HCT116 (cell line): ENCODE results near the gene DNAAF1. TPM values are rescaled to one million over a fixed set of nuclear protein-coding genes. Genes with fewer than 3 reads are reported as not detected.

Experiments used
- ATAC-seq: fragments of 200-7000 bp; cut with Tn5 transposase; 2 replicates; pipeline ENCODE4 v1.9.1; 2020; ENCODE audit warnings: mild to moderate bottlenecking, moderate library complexity
- BruUV-seq: library from RNA; stranded (reverse); fragments of 400-500 nt; replicated peaks from 2 replicates; lab custom pipeline; 2021; lab: Mats Ljungman, UMichigan
- CTCF ChIA-PET: fragments of 300-600 bp; sonication (Branson Sonifier 250); formaldehyde crosslinking; loops from one replicate; lab custom pipeline; 2021; ENCODE audit warnings: antibody characterized with exemption; lab: Charles Lee
- POLR2A ChIA-PET: fragments of 300-600, 350-600 bp; sonication (Branson Sonifier 250); formaldehyde crosslinking; loops from one replicate; lab custom pipeline; 2021; ENCODE audit warnings: antibody characterized with exemption; lab: Charles Lee
- RAD21 ChIA-PET, 2 experiments: fragments of 300-600 bp; sonication (Branson Sonifier 250); formaldehyde crosslinking; loops; one replicate each; lab custom pipeline; 2023; ENCODE audit warnings: low total read pairs in 2 of 2; ENCODE audit not compliant: uncharacterized antibody in 2 of 2, unreplicated experiment in 2 of 2, low non-redundant PET in 1 of 2; lab: Charles Lee
- DNase-seq: peaks from one replicate; pipeline ENCODE4 v3.0.0-alpha.2; 2010; ENCODE audit warnings: low read depth, low spot score
- H2AFZ ChIP-seq: fragments of 200-600 bp; shearing (Covaris generic), sonication (generic); 2 replicates; pipeline ENCODE4 v1.6.1; 2017; ENCODE audit warnings: low read depth, mixed run types, mixed read lengths, antibody characterized with exemption, low read length; ENCODE audit not compliant: poor library complexity, severe bottlenecking
- H3K27ac ChIP-seq: 2 replicates; pipeline ENCODE4 v1.5.1; 2012; ENCODE audit warnings: low read depth, low read length
- H3K27me3 ChIP-seq: fragments of 200-600 bp; sonication (generic); 2 replicates; pipeline ENCODE4 v1.6.1; 2016; ENCODE audit warnings: mixed run types, low read length, mixed read lengths; ENCODE audit not compliant: insufficient read depth
- H3K36me3 ChIP-seq, 2 experiments: fragments of 200-500 bp in 1 of 2; fragments of 200-600 bp in 1 of 2; sonication (Bioruptor generic) in 1 of 2; sonication (generic) in 1 of 2; 2 replicates each; pipeline versions ENCODE4 v1.5.1 to v1.6.1; 2014 to 2016; ENCODE audit warnings: low read length in 2 of 2, inconsistent platforms in 1 of 2, mixed read lengths in 1 of 2, mixed run types in 1 of 2; ENCODE audit not compliant: insufficient read depth in 2 of 2, control insufficient read depth in 1 of 2
- H3K4me1 ChIP-seq, 2 experiments: fragments of 200-600 bp in 1 of 2; sonication (generic) in 1 of 2; 2 replicates each; pipeline versions ENCODE4 v1.5.1 to v1.6.1; 2012 to 2017; ENCODE audit warnings: low read length in 2 of 2, inconsistent platforms in 1 of 2, mild to moderate bottlenecking in 1 of 2, mixed read lengths in 1 of 2, mixed run types in 1 of 2, moderate library complexity in 1 of 2; ENCODE audit not compliant: insufficient read depth in 2 of 2, control insufficient read depth in 1 of 2
- H3K4me2 ChIP-seq: fragments of 200-600 bp; sonication (generic); 2 replicates; pipeline ENCODE4 v1.6.1; 2017; ENCODE audit warnings: mixed run types, low read length, mixed read lengths
- H3K4me3 ChIP-seq, 2 experiments: fragments of 200-600 bp in 1 of 2; sonication (generic) in 1 of 2; replicated peaks in 1 of 2; 2 replicates each; pipeline ENCODE4 v1.5.1; 2011 to 2016; ENCODE audit warnings: low read length in 2 of 2, control low read depth in 1 of 2, low read depth in 1 of 2, mild to moderate bottlenecking in 1 of 2, mixed read lengths in 1 of 2, mixed run types in 1 of 2
- H3K79me2 ChIP-seq: fragments of 200-600 bp; sonication (generic); 2 replicates; pipeline ENCODE4 v1.6.1; 2017; ENCODE audit warnings: mild to moderate bottlenecking, mixed run types, low read length, moderate library complexity, mixed read lengths; ENCODE audit not compliant: insufficient read depth
- H3K9ac ChIP-seq: fragments of 200-600 bp; sonication (generic); 2 replicates; pipeline ENCODE4 v1.6.1; 2016; ENCODE audit warnings: low read length, mixed read lengths
- H3K9me2 ChIP-seq: fragments of 200-600 bp; sonication (generic), shearing (Covaris generic); 2 replicates; pipeline ENCODE4 v1.6.1; 2017; ENCODE audit warnings: mixed run types, mild to moderate bottlenecking, moderate library complexity; ENCODE audit not compliant: insufficient read depth
- H3K9me3 ChIP-seq, 2 experiments: fragments of 200-500 bp in 1 of 2; fragments of 200-600 bp in 1 of 2; sonication (Bioruptor generic) in 1 of 2; sonication (generic) in 1 of 2; 2 replicates each; pipeline ENCODE4 v1.6.1; 2014 to 2017; ENCODE audit warnings: low read length in 2 of 2, mixed read lengths in 2 of 2, inconsistent platforms in 1 of 2, low read depth in 1 of 2, mild to moderate bottlenecking in 1 of 2, mixed run types in 1 of 2, moderate library complexity in 1 of 2; ENCODE audit not compliant: control insufficient read depth in 1 of 2, insufficient read depth in 1 of 2
- H4K20me1 ChIP-seq: fragments of 200-600 bp; sonication (generic), shearing (Covaris generic); 2 replicates; pipeline ENCODE4 v1.6.1; 2017; ENCODE audit warnings: mixed run types, mild to moderate bottlenecking, moderate library complexity; ENCODE audit not compliant: insufficient read depth
- ATF3 ChIP-seq: IDR thresholded peaks from 2 replicates; pipeline ENCODE4 v1.6.1; 2012
- CEBPB ChIP-seq: IDR thresholded peaks from 2 replicates; pipeline ENCODE4 v1.6.1; 2012; ENCODE audit warnings: low read depth
- EGR1 ChIP-seq: IDR thresholded peaks from 2 replicates; pipeline ENCODE4 v1.6.1; 2012; ENCODE audit warnings: low read depth
- ELF1 ChIP-seq: IDR thresholded peaks from 2 replicates; pipeline ENCODE4 v1.6.1; 2012; ENCODE audit warnings: low read depth, borderline replicate concordance
- EZH2 ChIP-seq: fragments of 200-600 bp; sonication (generic); IDR thresholded peaks from 2 replicates; pipeline ENCODE4 v1.6.1; 2017; ENCODE audit warnings: antibody characterized with exemption, mixed run types
- EZH2phosphoT487 ChIP-seq: fragments of 200-600 bp; IDR thresholded peaks from 2 replicates; pipeline ENCODE4 v1.6.1; 2018; ENCODE audit warnings: antibody characterized with exemption, borderline replicate concordance
- FOSL1 ChIP-seq: IDR thresholded peaks from 2 replicates; pipeline ENCODE4 v1.6.1; 2012; ENCODE audit warnings: low read depth
- JUND ChIP-seq: IDR thresholded peaks from 2 replicates; pipeline ENCODE4 v1.6.1; 2012
- MAX ChIP-seq: IDR thresholded peaks from 2 replicates; pipeline ENCODE4 v1.6.1; 2012
- POLR2A ChIP-seq: IDR thresholded peaks from 2 replicates; pipeline ENCODE4 v1.7.0; 2011; ENCODE audit warnings: borderline replicate concordance; ENCODE audit not compliant: insufficient read depth, insufficient read length; ENCODE audit errors: extremely low read depth
- SIN3A ChIP-seq: IDR thresholded peaks from 2 replicates; pipeline ENCODE4 v1.6.1; 2012; ENCODE audit warnings: low read depth
- SP1 ChIP-seq: IDR thresholded peaks from 2 replicates; pipeline ENCODE4 v1.6.1; 2012; ENCODE audit warnings: low read depth
- SRF ChIP-seq: IDR thresholded peaks from 2 replicates; pipeline ENCODE4 v1.6.1; 2012; ENCODE audit warnings: low read depth
- TCF7L2 ChIP-seq: IDR thresholded peaks from 2 replicates; pipeline ENCODE4 v1.7.0; 2011; ENCODE audit warnings: borderline replicate concordance, inconsistent platforms; ENCODE audit not compliant: insufficient read depth, insufficient read length; ENCODE audit errors: extremely low read depth
- YY1 ChIP-seq: IDR thresholded peaks from 2 replicates; pipeline ENCODE4 v1.6.1; 2011; ENCODE audit warnings: low read length, low read depth, moderate library complexity, mild to moderate bottlenecking; ENCODE audit not compliant: insufficient replicate concordance; ENCODE audit errors: extremely low read depth
- ZFX ChIP-seq: fragments of 450-650 bp; IDR thresholded peaks from 2 replicates; pipeline ENCODE4 v1.6.1; 2017
- ZNF274 ChIP-seq: fragments of 200-500 bp; sonication (Bioruptor generic); IDR thresholded peaks from 2 replicates; pipeline ENCODE4 v1.6.1; 2014; ENCODE audit warnings: mild to moderate bottlenecking, low read depth, low read length, inconsistent platforms
- intact Hi-C: fragments of 100-400 bp; cut with micrococcal nuclease; formaldehyde crosslinking; loops from 2 replicates; pipeline ENCODE4 v1.10.0; 2022
- total RNA-seq: library from RNA; stranded (reverse); gene quantifications from one replicate; pipeline ENCODE4 v1.2.1, GENCODE V29; 2021; ENCODE audit not compliant: unreplicated experiment
- TF ChIP-seq, protein P1 (sequence below), 3 experiments: fragments of 200-600 bp in 1 of 3; sonication (generic) in 1 of 3; IDR thresholded peaks in 2 of 3; conservative IDR thresholded peaks in 1 of 3; 2 replicates each; pipeline ENCODE4 v1.5.1; 2012 to 2017; ENCODE audit warnings: low read depth in 2 of 3, low read length in 2 of 3, antibody characterized with exemption in 1 of 3, borderline replicate concordance in 1 of 3, control low read depth in 1 of 3, mild to moderate bottlenecking in 1 of 3, mixed read lengths in 1 of 3, mixed run types in 1 of 3, moderate library complexity in 1 of 3; ENCODE audit not compliant: insufficient read depth in 1 of 3
- TF ChIP-seq, protein P2 (sequence below): IDR thresholded peaks from 2 replicates; pipeline ENCODE4 v1.6.1; 2012; ENCODE audit warnings: low read depth

DNAAF1 gene
- total RNA-seq, 1 experiment from 2014 or later: 0.30 TPM

GRCh38 chr16:84225571-84225970 is 80.5 kb downstream of the DNAAF1 start:
- Histone ChIP-seq H3K9me3 (no peaks in the 10 kb centered on the region), H3K4me1 (peaks cover 24 to 55% of the 10 kb centered on the region in 2 experiments), H3K9ac (no peak overlapping the region), H3K79me2 (no peaks in the 10 kb centered on the region), H3K27me3 (no peaks in the 10 kb centered on the region), H4K20me1 (no peaks in the 10 kb centered on the region), H3K27ac (no peak overlapping the region), H3K36me3 (no peaks in the 10 kb centered on the region), H3K9me2 (no peaks in the 10 kb centered on the region), H2AFZ (no peak overlapping the region), H3K4me2 (no peak overlapping the region), H3K4me3 (no peak overlapping the region)
- no TSS peak for BruUV-seq
- intact Hi-C loops: no loop called here
- DNase-seq (no peak), ATAC-seq (no peak)
- CTCF ChIA-PET: no interaction called here
- TF ChIP-seq ATF3 (no peak), YY1 (no peak), ELF1 (no peak), MAX (no peak), EZH2 (no peak), POLR2A (no peak), TCF7L2 (no peak), SP1 (no peak), ZFX (no peak), JUND (no peak), EZH2phosphoT487 (no peak), SIN3A (no peak), FOSL1 (no peak), ZNF274 (no peak), CEBPB (no peak), EGR1 (no peak), SRF (no peak)
- TF ChIP-seq, protein P1, sequence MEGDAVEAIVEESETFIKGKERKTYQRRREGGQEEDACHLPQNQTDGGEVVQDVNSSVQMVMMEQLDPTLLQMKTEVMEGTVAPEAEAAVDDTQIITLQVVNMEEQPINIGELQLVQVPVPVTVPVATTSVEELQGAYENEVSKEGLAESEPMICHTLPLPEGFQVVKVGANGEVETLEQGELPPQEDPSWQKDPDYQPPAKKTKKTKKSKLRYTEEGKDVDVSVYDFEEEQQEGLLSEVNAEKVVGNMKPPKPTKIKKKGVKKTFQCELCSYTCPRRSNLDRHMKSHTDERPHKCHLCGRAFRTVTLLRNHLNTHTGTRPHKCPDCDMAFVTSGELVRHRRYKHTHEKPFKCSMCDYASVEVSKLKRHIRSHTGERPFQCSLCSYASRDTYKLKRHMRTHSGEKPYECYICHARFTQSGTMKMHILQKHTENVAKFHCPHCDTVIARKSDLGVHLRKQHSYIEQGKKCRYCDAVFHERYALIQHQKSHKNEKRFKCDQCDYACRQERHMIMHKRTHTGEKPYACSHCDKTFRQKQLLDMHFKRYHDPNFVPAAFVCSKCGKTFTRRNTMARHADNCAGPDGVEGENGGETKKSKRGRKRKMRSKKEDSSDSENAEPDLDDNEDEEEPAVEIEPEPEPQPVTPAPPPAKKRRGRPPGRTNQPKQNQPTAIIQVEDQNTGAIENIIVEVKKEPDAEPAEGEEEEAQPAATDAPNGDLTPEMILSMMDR (IDR thresholded peaks at IDR 0.05 in 2 of 3, conservative IDR thresholded peaks at IDR 0.05 in 1 of 3; ENCODE audit: borderline replicate concordance in 1 of 3, insufficient read depth in 1 of 3, low read depth in 2 of 3, low read length in 2 of 3): no peak
- TF ChIP-seq, protein P2, sequence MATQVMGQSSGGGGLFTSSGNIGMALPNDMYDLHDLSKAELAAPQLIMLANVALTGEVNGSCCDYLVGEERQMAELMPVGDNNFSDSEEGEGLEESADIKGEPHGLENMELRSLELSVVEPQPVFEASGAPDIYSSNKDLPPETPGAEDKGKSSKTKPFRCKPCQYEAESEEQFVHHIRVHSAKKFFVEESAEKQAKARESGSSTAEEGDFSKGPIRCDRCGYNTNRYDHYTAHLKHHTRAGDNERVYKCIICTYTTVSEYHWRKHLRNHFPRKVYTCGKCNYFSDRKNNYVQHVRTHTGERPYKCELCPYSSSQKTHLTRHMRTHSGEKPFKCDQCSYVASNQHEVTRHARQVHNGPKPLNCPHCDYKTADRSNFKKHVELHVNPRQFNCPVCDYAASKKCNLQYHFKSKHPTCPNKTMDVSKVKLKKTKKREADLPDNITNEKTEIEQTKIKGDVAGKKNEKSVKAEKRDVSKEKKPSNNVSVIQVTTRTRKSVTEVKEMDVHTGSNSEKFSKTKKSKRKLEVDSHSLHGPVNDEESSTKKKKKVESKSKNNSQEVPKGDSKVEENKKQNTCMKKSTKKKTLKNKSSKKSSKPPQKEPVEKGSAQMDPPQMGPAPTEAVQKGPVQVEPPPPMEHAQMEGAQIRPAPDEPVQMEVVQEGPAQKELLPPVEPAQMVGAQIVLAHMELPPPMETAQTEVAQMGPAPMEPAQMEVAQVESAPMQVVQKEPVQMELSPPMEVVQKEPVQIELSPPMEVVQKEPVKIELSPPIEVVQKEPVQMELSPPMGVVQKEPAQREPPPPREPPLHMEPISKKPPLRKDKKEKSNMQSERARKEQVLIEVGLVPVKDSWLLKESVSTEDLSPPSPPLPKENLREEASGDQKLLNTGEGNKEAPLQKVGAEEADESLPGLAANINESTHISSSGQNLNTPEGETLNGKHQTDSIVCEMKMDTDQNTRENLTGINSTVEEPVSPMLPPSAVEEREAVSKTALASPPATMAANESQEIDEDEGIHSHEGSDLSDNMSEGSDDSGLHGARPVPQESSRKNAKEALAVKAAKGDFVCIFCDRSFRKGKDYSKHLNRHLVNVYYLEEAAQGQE: no peak
- POLR2A ChIA-PET: no interaction called here
- RAD21 ChIA-PET: no interaction called here
